Transverse colon (tissue), 4 donors: Measurements from ENCODE around the gene MAST4. TPM values are rescaled to one million over a fixed set of nuclear protein-coding genes. Genes with fewer than 3 reads are reported as not detected.

ENCODE experiments used
- DNase-seq: peaks from one replicate; pipeline ENCODE4 v3.0.0-alpha.2; 2019
- H3K27ac ChIP-seq, 4 donors: fragments of 200-600 bp; sonication (generic); 2 replicates each; pipeline ENCODE4 v1.5.1; 2016 to 2018; ENCODE audit warnings: inconsistent platforms in 4 of 4
- H3K27me3 ChIP-seq: fragments of 200-600 bp; sonication (generic); 2 replicates; pipeline ENCODE4 v1.5.1; 2017; ENCODE audit warnings: inconsistent platforms
- H3K36me3 ChIP-seq, 4 donors: fragments of 200-600 bp; sonication (generic); 2 replicates each; pipeline ENCODE4 v1.5.1; 2017 to 2019; ENCODE audit warnings: inconsistent platforms in 4 of 4
- H3K4me1 ChIP-seq, 4 donors: fragments of 200-600 bp; sonication (generic); 2 replicates each; pipeline ENCODE4 v1.5.1; 2017 to 2020; ENCODE audit warnings: inconsistent platforms in 4 of 4
- H3K4me3 ChIP-seq, 4 donors: fragments of 200-600 bp; sonication (generic); 1 replicate in 1 of 4; 2 replicates in 3 of 4; pipeline versions ENCODE4 v1.5.1 to v1.6.1; 2017 to 2019; ENCODE audit warnings: inconsistent platforms in 4 of 4
- H3K9me3 ChIP-seq, 2 donors: fragments of 200-600 bp; sonication (generic); 2 replicates each; pipeline ENCODE4 v1.5.1; 2017 to 2019; ENCODE audit warnings: inconsistent platforms in 2 of 2
- EP300 ChIP-seq: sonication (generic); formaldehyde crosslinking; IDR thresholded peaks from one replicate; pipeline ENCODE4 v1.6.1; 2017; ENCODE audit warnings: antibody characterized with exemption, low read depth
- POLR2A ChIP-seq: fragments of 450-650 bp; IDR thresholded peaks from one replicate; pipeline ENCODE4 v1.6.1; 2016; ENCODE audit warnings: antibody characterized with exemption, mild to moderate bottlenecking, moderate library complexity
- POLR2AphosphoS5 ChIP-seq, 3 donors: sonication (generic); formaldehyde crosslinking; IDR thresholded peaks; one replicate each; pipeline ENCODE4 v1.6.1; 2016; ENCODE audit warnings: antibody characterized with exemption in 3 of 3
- WGBS, 2 donors: methylation state at CpG; one replicate each; pipeline ENCODE4 v1.1.5; 2018; ENCODE audit warnings: low coverage in 1 of 2; 5-methylcytosine and 5-hydroxymethylcytosine counted together
- in situ Hi-C, 4 donors: fragments of 200-750 bp; cut with MboI; loops; one replicate each; pipeline versions ENCODE4 v1.15.0 to v1.15.1; 2017; ENCODE audit warnings: low sequenced_read_pairs in 3 of 4, low pct_ligation_motif_present in 1 of 4, low pct_unique_long_range_greater_than_20kb in 1 of 4
- intact Hi-C: fragments of 100-400 bp; cut with DNase I; formaldehyde crosslinking; loops from one replicate; pipeline ENCODE4 v1.15.1; 2023; ENCODE audit warnings: low total_unique reads
- total RNA-seq, 4 donors: library from RNA; depleted of rRNA; stranded (reverse); fragments of >200 nt; gene quantifications; one replicate each; pipeline ENCODE4 v1.1.0, GENCODE V29; 2016
- TF ChIP-seq, protein P1 (sequence below), 5 experiments: fragments of 200-600 bp in 3 of 5; fragments of 450-650 bp in 2 of 5; sonication (generic) in 3 of 5; IDR thresholded peaks; 1 replicate in 2 of 5; 2 replicates in 3 of 5; pipeline ENCODE4 v1.5.1; 2016 to 2017; ENCODE audit warnings: antibody characterized with exemption in 5 of 5, inconsistent platforms in 3 of 5, mild to moderate bottlenecking in 2 of 5, moderate library complexity in 1 of 5

MAST4 gene
- total RNA-seq, 4 donors from 2014 or later: 20.3 to 46.8 (median 35.4) TPM

DNA sequence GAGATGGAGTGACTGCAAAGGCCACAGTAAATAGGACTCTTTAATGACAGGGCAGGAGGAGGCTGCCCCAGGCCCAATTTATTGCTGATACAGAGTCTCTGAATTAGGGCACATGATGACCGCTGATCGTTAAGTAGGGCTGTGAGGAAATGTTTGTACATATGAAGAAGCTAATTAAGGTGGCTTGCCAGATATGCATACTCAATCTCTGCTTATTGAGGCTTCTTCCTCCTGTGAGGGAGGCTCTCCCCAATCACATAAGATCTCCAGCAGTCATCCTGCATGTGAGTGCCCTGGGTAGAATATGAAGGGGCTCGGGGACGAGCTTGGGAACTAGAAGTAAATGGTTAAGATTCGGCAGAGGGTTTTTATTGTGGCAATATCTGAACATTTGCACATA, 608.6 kb downstream of the MAST4 start:
- in situ Hi-C loops: loop anchor here in 1 of 4 donors (5.0 kb wide), 1 partner anchor 398 kb away; no protein-coding TSS in a partner anchor
- Histone ChIP-seq H3K27ac (peak overlapping the region in 3 of 4 donors; percentile 2 to 64 (median 12)), H3K9me3 (no peaks in the 10 kb centered on the region), H3K4me3 (no peak overlapping the region), H3K27me3 (no peaks in the 10 kb centered on the region), H3K4me1 (peaks cover 0 to 48% (median 6%) of the 10 kb centered on the region in 4 donors), H3K36me3 (no peaks in the 10 kb centered on the region)
- 63 to 92% methylated on average over 2 to 5 of the region's 5 CpGs for WGBS, 2 donors
- intact Hi-C loops: loop anchor here (5.0 kb wide), 1 partner anchor 38 kb away; no protein-coding TSS in a partner anchor
- no peak for DNase-seq
- TF ChIP-seq, protein P1, sequence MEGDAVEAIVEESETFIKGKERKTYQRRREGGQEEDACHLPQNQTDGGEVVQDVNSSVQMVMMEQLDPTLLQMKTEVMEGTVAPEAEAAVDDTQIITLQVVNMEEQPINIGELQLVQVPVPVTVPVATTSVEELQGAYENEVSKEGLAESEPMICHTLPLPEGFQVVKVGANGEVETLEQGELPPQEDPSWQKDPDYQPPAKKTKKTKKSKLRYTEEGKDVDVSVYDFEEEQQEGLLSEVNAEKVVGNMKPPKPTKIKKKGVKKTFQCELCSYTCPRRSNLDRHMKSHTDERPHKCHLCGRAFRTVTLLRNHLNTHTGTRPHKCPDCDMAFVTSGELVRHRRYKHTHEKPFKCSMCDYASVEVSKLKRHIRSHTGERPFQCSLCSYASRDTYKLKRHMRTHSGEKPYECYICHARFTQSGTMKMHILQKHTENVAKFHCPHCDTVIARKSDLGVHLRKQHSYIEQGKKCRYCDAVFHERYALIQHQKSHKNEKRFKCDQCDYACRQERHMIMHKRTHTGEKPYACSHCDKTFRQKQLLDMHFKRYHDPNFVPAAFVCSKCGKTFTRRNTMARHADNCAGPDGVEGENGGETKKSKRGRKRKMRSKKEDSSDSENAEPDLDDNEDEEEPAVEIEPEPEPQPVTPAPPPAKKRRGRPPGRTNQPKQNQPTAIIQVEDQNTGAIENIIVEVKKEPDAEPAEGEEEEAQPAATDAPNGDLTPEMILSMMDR (IDR thresholded peaks at IDR 0.05): no peak
- TF ChIP-seq POLR2AphosphoS5 (IDR thresholded peaks at IDR 0.05) (no peak), EP300 (no peak), POLR2A (no peak)

GRCh38 chr5:67205981-67206380, 609.8 kb downstream of the MAST4 start:
- Histone ChIP-seq H3K9me3 (no peaks in the 10 kb centered on the region), H3K27me3 (no peaks in the 10 kb centered on the region), H3K4me1 (peaks cover 0 to 48% (median 6%) of the 10 kb centered on the region in 4 donors), H3K36me3 (no peaks in the 10 kb centered on the region), H3K27ac (peak overlapping the region; percentile 8 to 64 (median 50)), H3K4me3 (no peak overlapping the region)
- DNase-seq: no peak
- TF ChIP-seq POLR2AphosphoS5 (IDR thresholded peaks at IDR 0.05) (no peak), POLR2A (no peak), EP300 (no peak)
- TF ChIP-seq, protein P1 (IDR thresholded peaks at IDR 0.05): no peak
- 75% methylated on average over 3 of the region's 3 CpGs; no CpG with 5 or more reads in 1 of the 2 donors for WGBS, 2 donors
- intact Hi-C loops: loop anchor here (5.0 kb wide), 1 partner anchor 39 kb away; no protein-coding TSS in a partner anchor
- in situ Hi-C loops: loop anchor here in 1 of 4 donors (5.0 kb wide), 1 partner anchor 399 kb away; no protein-coding TSS in a partner anchor

- in situ Hi-C loops: loop anchor here in 1 of 4 donors (5.0 kb wide), 1 partner anchor 399 kb away; no protein-coding TSS in a partner anchor
- WGBS, 2 donors: 64 to 69% methylated on average over 2 of the region's 2 CpGs
- Histone ChIP-seq H3K4me1 (peaks cover 0 to 48% (median 6%) of the 10 kb centered on the region in 4 donors), H3K27ac (peak overlapping the region; percentile 8 to 64 (median 50)), H3K27me3 (no peaks in the 10 kb centered on the region), H3K4me3 (no peak overlapping the region), H3K36me3 (no peaks in the 10 kb centered on the region), H3K9me3 (no peaks in the 10 kb centered on the region)
- TF ChIP-seq POLR2AphosphoS5 (IDR thresholded peaks at IDR 0.05): no peak
- TF ChIP-seq, protein P1 (IDR thresholded peaks at IDR 0.05): no peak
- no peak for TF ChIP-seq EP300
- no peak for TF ChIP-seq POLR2A
- intact Hi-C loops: loop anchor here (5.0 kb wide), 1 partner anchor 39 kb away; no protein-coding TSS in a partner anchor
- no peak for DNase-seq
Observed at GRCh38 chr5:67206461-67206860, 610.3 kb downstream of the MAST4 start.

DNA sequence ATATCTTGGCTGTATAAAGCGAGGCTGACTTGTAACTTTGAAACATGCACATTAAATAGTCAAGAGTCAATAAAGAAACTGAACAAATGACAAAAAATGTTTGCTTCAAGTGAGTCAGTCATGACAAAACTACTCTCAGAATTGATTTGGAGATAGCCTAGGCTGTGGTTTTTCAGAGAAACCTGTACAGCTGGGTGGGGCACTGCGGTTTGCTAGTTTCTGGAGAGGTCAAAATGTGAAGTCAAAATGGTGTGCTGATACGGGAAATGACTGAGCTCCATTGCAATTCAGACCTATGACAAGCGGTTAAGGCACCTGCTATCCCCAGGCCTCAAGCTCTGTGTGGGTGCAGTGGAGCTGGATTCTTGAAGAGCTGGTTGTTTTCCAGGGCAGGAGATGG, 610.7 kb downstream of the MAST4 start:
- in situ Hi-C loops (loop anchor here in 1 of 4 donors (5.0 kb wide), 1 partner anchor 400 kb away; no protein-coding TSS in a partner anchor), intact Hi-C loops (loop anchor here (5.0 kb wide), 1 partner anchor 40 kb away; no protein-coding TSS in a partner anchor)
- H3K4me3 ChIP-seq: no peak overlapping the region
- TF ChIP-seq, protein P1 (IDR thresholded peaks at IDR 0.05): no peak
- TF ChIP-seq POLR2AphosphoS5 (IDR thresholded peaks at IDR 0.05) (no peak), POLR2A (no peak), EP300 (no peak)
- peak overlapping the region; percentile 8 to 64 (median 50) for H3K27ac ChIP-seq
- peak; percentile 78 for DNase-seq
- H3K4me1 ChIP-seq: peaks cover 0 to 48% (median 6%) of the 10 kb centered on the region in 4 donors
- H3K36me3 ChIP-seq: no peaks in the 10 kb centered on the region
- no peaks in the 10 kb centered on the region for H3K27me3 ChIP-seq
- no peaks in the 10 kb centered on the region for H3K9me3 ChIP-seq
- WGBS, 2 donors: 22 to 52% methylated on average over 3 to 4 of the region's 4 CpGs
